Measurements from ENCODE around the gene DEPDC4.
"Not testable (repeated sequence)": the region's sequence is repeated elsewhere in the genome, so short reads cannot be mapped to it uniquely, and the experiment has no call there.

Gene DEPDC4

GRCh38 chr12:100290016-100290415 lies 23.1 kb upstream of the DEPDC4 start:
- H2AFZ ChIP-seq (ENCODE audit: low read depth, low read length): no peak overlapping the region

GRCh38 chr12:100289038-100289437 lies 22.2 kb upstream of the DEPDC4 start:
- Histone ChIP-seq H3K9me3 (ENCODE audit: insufficient read depth, low read length) (no peaks in the 10 kb centered on the region), H2AFZ (ENCODE audit: low read depth, low read length) (no peak overlapping the region), H3K27me3 (ENCODE audit: low read depth, low read length) (no peaks in the 10 kb centered on the region), H3K4me2 (ENCODE audit: low read length) (no peak overlapping the region), H3K27ac (ENCODE audit: low read length) (no peak overlapping the region), H3K36me3 (replicated peaks; ENCODE audit: low read depth, low read length) (peaks cover 10% of the 10 kb centered on the region), H3K9ac (ENCODE audit: low read length) (no peak overlapping the region), H3K4me3 (ENCODE audit: low read length) (no peak overlapping the region), H3K4me1 (ENCODE audit: low read length) (no peaks in the 10 kb centered on the region), H3K79me2 (ENCODE audit: low read length) (no peaks in the 10 kb centered on the region), H4K20me1 (ENCODE audit: insufficient read depth, low read length) (no peaks in the 10 kb centered on the region)
- TF ChIP-seq EZH2phosphoT487 (IDR thresholded peaks at IDR 0.05; ENCODE audit: low read depth): no peak
- TF ChIP-seq CTCF (IDR thresholded peaks at IDR 0.05; ENCODE audit: low read depth, low read length): no peak

More at GRCh38 chr12:100290016-100290415, 23.1 kb upstream of the DEPDC4 start:
- Histone ChIP-seq H3K4me3 (ENCODE audit: low read length) (no peak overlapping the region), H3K9ac (ENCODE audit: low read length) (no peak overlapping the region), H3K79me2 (ENCODE audit: low read length) (no peaks in the 10 kb centered on the region), H3K4me1 (ENCODE audit: low read length) (no peaks in the 10 kb centered on the region), H3K9me3 (ENCODE audit: insufficient read depth, low read length) (no peaks in the 10 kb centered on the region), H3K27me3 (ENCODE audit: low read depth, low read length) (no peaks in the 10 kb centered on the region), H3K27ac (ENCODE audit: low read length) (no peak overlapping the region), H4K20me1 (ENCODE audit: insufficient read depth, low read length) (no peaks in the 10 kb centered on the region), H3K4me2 (ENCODE audit: low read length) (no peak overlapping the region), H3K36me3 (replicated peaks; ENCODE audit: low read depth, low read length) (peaks cover 10% of the 10 kb centered on the region)
- TF ChIP-seq EZH2phosphoT487 (IDR thresholded peaks at IDR 0.05; ENCODE audit: low read depth) (no peak), CTCF (IDR thresholded peaks at IDR 0.05; ENCODE audit: low read depth, low read length) (no peak)

- not testable (repeated sequence) for H3K27ac ChIP-seq (ENCODE audit: low read length); H3K27me3 ChIP-seq (ENCODE audit: low read depth, low read length); H4K20me1 ChIP-seq (ENCODE audit: insufficient read depth, low read length); H3K36me3 ChIP-seq (replicated peaks; ENCODE audit: low read depth, low read length); H3K9ac ChIP-seq (ENCODE audit: low read length); H2AFZ ChIP-seq (ENCODE audit: low read depth, low read length); H3K9me3 ChIP-seq (ENCODE audit: insufficient read depth, low read length); H3K4me3 ChIP-seq (ENCODE audit: low read length); H3K4me1 ChIP-seq (ENCODE audit: low read length); H3K4me2 ChIP-seq (ENCODE audit: low read length)
- H3K79me2 ChIP-seq (ENCODE audit: low read length): peaks cover 24% of the 10 kb centered on the region
Observed at GRCh38 chr12:100284556-100284955, 17.7 kb upstream of the DEPDC4 start.

- no peak overlapping the region for H3K9ac ChIP-seq (ENCODE audit: low read length)
- no peaks in the 10 kb centered on the region for H3K27me3 ChIP-seq (ENCODE audit: low read depth, low read length)
- H3K4me1 ChIP-seq (ENCODE audit: low read length): no peaks in the 10 kb centered on the region
- peaks cover 59% of the 10 kb centered on the region for H3K79me2 ChIP-seq (ENCODE audit: low read length)
- no peak overlapping the region for H3K4me2 ChIP-seq (ENCODE audit: low read length)
- TF ChIP-seq EZH2phosphoT487 (IDR thresholded peaks at IDR 0.05; ENCODE audit: low read depth): no peak
- TF ChIP-seq CTCF (IDR thresholded peaks at IDR 0.05; ENCODE audit: low read depth, low read length): no peak
- H3K4me3 ChIP-seq (ENCODE audit: low read length): no peak overlapping the region
- no peak overlapping the region for H2AFZ ChIP-seq (ENCODE audit: low read depth, low read length)
- no peaks in the 10 kb centered on the region for H3K9me3 ChIP-seq (ENCODE audit: insufficient read depth, low read length)
- peaks cover 8% of the 10 kb centered on the region; the same call in 1 of the 2 replicates for H4K20me1 ChIP-seq (ENCODE audit: insufficient read depth, low read length)
- H3K36me3 ChIP-seq (replicated peaks; ENCODE audit: low read depth, low read length): peaks cover 7% of the 10 kb centered on the region
- H3K27ac ChIP-seq (ENCODE audit: low read length): no peak overlapping the region
Observed at GRCh38 chr12:100279607-100280244, 12.8 kb upstream of the DEPDC4 start.

All from OCI-LY3 (cell line).